ENCODE data around the gene RHEB. TPM values are rescaled to one million over a fixed set of nuclear protein-coding genes. Genes with fewer than 3 reads are reported as not detected.
A peak's percentile ranks its signal among the peaks of the same experiment; 100 is the strongest.

Gene RHEB
- total and polyA plus RNA-seq, 2 of the 13 experiments (the other 11 are each of a cell fraction or from before 2014, with no cell fraction given) = 55.0 to 77.6 TPM

GRCh38 chr7:151472644-151473380, 46.9 kb downstream of the RHEB start:
- in situ Hi-C loops (cut with HindIII; ENCODE audit: extremely low pct_ligation_motif_present, low pct_unique_long_range_greater_than_20kb) = no loop called here
- no peak for FAIRE-seq
- no peak overlapping the region for H3K27ac ChIP-seq (ENCODE audit: extremely low read length, insufficient read depth, low read length)

DNA sequence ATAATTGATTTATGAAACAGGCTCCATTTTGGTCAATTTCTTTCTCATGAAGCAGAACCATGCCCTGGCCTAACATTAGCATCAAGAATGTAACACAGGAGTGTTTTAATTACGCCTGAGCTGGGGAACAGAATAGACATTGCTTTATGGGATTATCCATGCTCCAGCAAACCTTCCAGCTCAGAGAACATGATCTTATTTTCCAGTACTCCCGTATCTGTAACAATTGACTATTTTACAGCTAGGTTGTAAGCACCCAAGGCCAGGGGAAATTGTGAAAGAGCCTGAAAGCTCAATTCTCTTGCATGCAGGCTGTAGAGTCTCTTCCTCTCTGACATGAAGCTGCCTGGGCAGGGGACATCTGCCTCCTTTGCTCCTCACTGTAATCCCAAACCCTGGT, 49.0 kb downstream of the RHEB start:
- TF ChIP-seq HNRNPLL (IDR thresholded peaks at IDR 0.05; ENCODE audit: low read depth, low read length, poor library complexity, severe bottlenecking) (no peak), CEBPB (IDR thresholded peaks at IDR 0.05; ENCODE audit: borderline replicate concordance, low read depth, low read length) (0 out of 2 replicates have a peak, but pooled peaks have one; percentile 0)
- ChIA-PET POLR2A (no interaction called here), CTCF (ENCODE audit: low intra/inter-chr PET ratio, low total read pairs) (no interaction called here)
- Histone ChIP-seq H3K27ac (ENCODE audit: extremely low read length, insufficient read depth, low read length) (no peak overlapping the region), H3K79me2 (ENCODE audit: insufficient read depth, low read length) (peaks cover 2% of the 10 kb centered on the region), H3K27me3 (ENCODE audit: control insufficient read depth in 1 of 2, insufficient read depth in 2 of 2, low read length in 2 of 2) (no peaks in the 10 kb centered on the region), H4K20me1 (ENCODE audit: insufficient read depth, low read length) (peaks cover 3% of the 10 kb centered on the region; the same call in 1 of the 2 replicates), H3K4me2 (ENCODE audit: low read depth, low read length) (no peak overlapping the region), H3K4me1 (ENCODE audit: insufficient read depth, low read length) (no peaks in the 10 kb centered on the region), H2AFZ (ENCODE audit: low read length) (no peak overlapping the region), H3K9me3 (ENCODE audit: low read length) (no peaks in the 10 kb centered on the region), H3K9ac (ENCODE audit: insufficient read depth, low read depth, low read length) (no peak overlapping the region), H3K4me3 (replicated peaks in 1 of 3; ENCODE audit: insufficient read depth in 1 of 3, low read depth in 2 of 3, low read length in 3 of 3) (no peak overlapping the region), H3K36me3 (replicated peaks in 1 of 2; ENCODE audit: control insufficient read depth in 1 of 2, insufficient read depth in 2 of 2, low read length in 2 of 2) (peaks cover 20 to 62% of the 10 kb centered on the region in 2 experiments)
- ATAC-seq = no peak
- WGBS (ENCODE audit: low lambda C conversion rate) = 100% methylated on average over 2 of the region's 2 CpGs
- intact Hi-C loops (cut with micrococcal nuclease; ENCODE audit: unreplicated experiment) = no loop called here
- DNase-seq (ENCODE audit: low spot score) = no peak
- in situ Hi-C loops (cut with HindIII; ENCODE audit: extremely low pct_ligation_motif_present, low pct_unique_long_range_greater_than_20kb) = no loop called here
- no peak for FAIRE-seq
- no TSS peak for BruUV-seq (replicated peaks)

More at GRCh38 chr7:151472644-151473380, 46.9 kb downstream of the RHEB start:
- peaks cover under 1% of the 10 kb centered on the region; the same call in 1 of the 2 replicates for H4K20me1 ChIP-seq (ENCODE audit: insufficient read depth, low read length)
- 91% methylated on average over 17 of the region's 17 CpGs for WGBS (ENCODE audit: low lambda C conversion rate)
- H3K36me3 ChIP-seq (replicated peaks in 1 of 2; ENCODE audit: control insufficient read depth in 1 of 2, insufficient read depth in 2 of 2, low read length in 2 of 2) = peaks cover 17 to 66% of the 10 kb centered on the region in 2 experiments
- POLR2A ChIA-PET = no interaction called here
- H3K4me1 ChIP-seq (ENCODE audit: insufficient read depth, low read length) = no peaks in the 10 kb centered on the region
- no peaks in the 10 kb centered on the region for H3K27me3 ChIP-seq (ENCODE audit: control insufficient read depth in 1 of 2, insufficient read depth in 2 of 2, low read length in 2 of 2)
- ATAC-seq = no peak
- H2AFZ ChIP-seq (ENCODE audit: low read length) = no peak overlapping the region
- intact Hi-C loops (cut with micrococcal nuclease; ENCODE audit: unreplicated experiment) = no loop called here
- H3K4me3 ChIP-seq (replicated peaks in 1 of 3; ENCODE audit: insufficient read depth in 1 of 3, low read depth in 2 of 3, low read length in 3 of 3) = no peak overlapping the region
- BruUV-seq (replicated peaks) = no TSS peak
- no peak overlapping the region for H3K4me2 ChIP-seq (ENCODE audit: low read depth, low read length)
- H3K9me3 ChIP-seq (ENCODE audit: low read length) = no peaks in the 10 kb centered on the region
- no peak overlapping the region for H3K9ac ChIP-seq (ENCODE audit: insufficient read depth, low read depth, low read length)
- CTCF ChIA-PET (ENCODE audit: low intra/inter-chr PET ratio, low total read pairs) = no interaction called here
- peaks cover 3% of the 10 kb centered on the region for H3K79me2 ChIP-seq (ENCODE audit: insufficient read depth, low read length)
- DNase-seq (ENCODE audit: low spot score) = no peak
- TF ChIP-seq RBM22 (optimal IDR thresholded peaks at IDR 0.05; ENCODE audit: low read length) (peak; percentile 71), MBNL3 (CRISPR knock-in tag; conservative IDR thresholded peaks at IDR 0.05) (no peak), ZFP41 (CRISPR knock-in tag; IDR thresholded peaks at IDR 0.05; ENCODE audit: borderline replicate concordance) (no peak), NR2F6 (IDR thresholded peaks at IDR 0.05) (no peak), NR2F6 (CRISPR knock-in tag; IDR thresholded peaks at IDR 0.05) (no peak)

Data from HepG2 (cell line).